Vagina (tissue), 2 donors: Measurements from ENCODE around the gene LIPH.

Source experiments
- CTCF ChIP-seq, 3 experiments: fragments of 450-650 bp in 2 of 3; fragments of 200-600 bp in 1 of 3; sonication (generic) in 1 of 3; IDR thresholded peaks; one replicate each; pipeline ENCODE4 v1.5.1; 2017 to 2019; ENCODE audit warnings: antibody characterized with exemption in 3 of 3, mild to moderate bottlenecking in 2 of 3, moderate library complexity in 2 of 3
- POLR2AphosphoS5 ChIP-seq, 2 donors: sonication (generic); formaldehyde crosslinking; IDR thresholded peaks; one replicate each; pipeline ENCODE4 v1.9.0; 2017; ENCODE audit warnings: antibody characterized with exemption in 2 of 2, mild to moderate bottlenecking in 2 of 2, low read depth in 1 of 2; ENCODE audit not compliant: insufficient read depth in 1 of 2

- TF ChIP-seq POLR2AphosphoS5 (IDR thresholded peaks at IDR 0.05; ENCODE audit: insufficient read depth in 1 of 2, low read depth in 1 of 2) = no peak
- no peak for TF ChIP-seq CTCF (IDR thresholded peaks at IDR 0.05)
Observed at GRCh38 chr3:185532901-185533300, 19.5 kb downstream of the LIPH start.
